Liver (tissue), 3 donors: Measurements from ENCODE around the gene LRIG1.

ENCODE experiments used
- ATF3 ChIP-seq: IDR thresholded peaks from 2 replicates; pipeline ENCODE4 v1.6.1; 2016; ENCODE audit warnings: antibody characterized with exemption
- CTCF ChIP-seq: fragments of 150-350 bp; IDR thresholded peaks from 2 replicates; pipeline ENCODE4 v1.5.1; 2017; ENCODE audit warnings: improper control_type of control experiment, low read depth, low read length; ENCODE audit not compliant: missing input control
- EGR1 ChIP-seq, 2 donors: IDR thresholded peaks; 2 replicates each; pipeline ENCODE4 v1.6.1; 2016 to 2018; ENCODE audit warnings: antibody characterized with exemption in 2 of 2, low read depth in 2 of 2
- GABPA ChIP-seq, 2 donors: IDR thresholded peaks in 1 of 2; conservative IDR thresholded peaks in 1 of 2; 2 replicates each; pipeline ENCODE4 v1.6.1; 2016; ENCODE audit warnings: antibody characterized with exemption in 2 of 2, mild to moderate bottlenecking in 1 of 2, moderate library complexity in 1 of 2
- JUND ChIP-seq, 2 donors: IDR thresholded peaks; 2 replicates each; pipeline ENCODE4 v1.6.1; 2016; ENCODE audit warnings: antibody characterized with exemption in 2 of 2
- MAX ChIP-seq: IDR thresholded peaks from 2 replicates; pipeline ENCODE4 v1.6.1; 2016; ENCODE audit warnings: antibody characterized with exemption
- RAD21 ChIP-seq, 2 donors: IDR thresholded peaks; 2 replicates each; pipeline ENCODE4 v1.6.1; 2016; ENCODE audit warnings: antibody characterized with exemption in 2 of 2, mild to moderate bottlenecking in 2 of 2
- REST ChIP-seq: IDR thresholded peaks from 2 replicates; pipeline ENCODE4 v1.6.1; 2016; ENCODE audit warnings: antibody characterized with exemption, mild to moderate bottlenecking
- SP1 ChIP-seq: IDR thresholded peaks from 2 replicates; pipeline ENCODE4 v1.6.1; 2018; ENCODE audit warnings: antibody characterized with exemption, mild to moderate bottlenecking
- TAF1 ChIP-seq: conservative IDR thresholded peaks from 2 replicates; pipeline ENCODE4 v1.6.1; 2016; ENCODE audit warnings: antibody characterized with exemption, mild to moderate bottlenecking
- YY1 ChIP-seq: IDR thresholded peaks from 2 replicates; pipeline ENCODE4 v1.6.1; 2016; ENCODE audit warnings: antibody characterized with exemption, mild to moderate bottlenecking
- donor health status: healthy.
- donor health status: healthy.

GRCh38 chr3:66480666-66481065 lies 20.2 kb downstream of the LRIG1 start:
- TF ChIP-seq CTCF (no peak), TAF1 (no peak), ATF3 (no peak), YY1 (no peak), RAD21 (IDR thresholded peaks at IDR 0.05) (no peak), REST (no peak), GABPA (IDR thresholded peaks at IDR 0.05 in 1 of 2, conservative IDR thresholded peaks at IDR 0.05 in 1 of 2) (no peak), MAX (no peak), JUND (IDR thresholded peaks at IDR 0.05) (no peak), SP1 (no peak), EGR1 (IDR thresholded peaks at IDR 0.05; ENCODE audit: low read depth in 2 of 2) (no peak)
